ENCODE results near the gene DIS3L2.

DNA sequence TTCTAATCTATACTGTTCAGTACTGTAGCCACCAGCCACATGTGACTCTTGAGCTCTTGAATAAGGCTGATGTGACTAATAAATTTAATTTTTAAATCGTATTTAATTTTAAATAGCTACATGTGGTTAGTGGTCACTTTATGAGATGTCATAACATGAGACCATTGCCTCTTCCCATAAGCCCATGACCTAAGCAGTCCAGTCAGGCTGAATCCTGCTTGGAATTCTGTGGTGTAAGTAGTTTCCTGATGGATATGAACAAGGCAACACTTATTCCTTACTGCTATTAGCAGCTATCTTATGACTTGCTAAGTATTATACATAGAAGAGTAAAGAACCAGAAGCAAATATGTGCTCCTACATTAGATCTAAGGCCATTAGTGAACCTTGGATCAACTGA lies 150.0 kb downstream of the DIS3L2 start:
- TF ChIP-seq, protein P1, sequence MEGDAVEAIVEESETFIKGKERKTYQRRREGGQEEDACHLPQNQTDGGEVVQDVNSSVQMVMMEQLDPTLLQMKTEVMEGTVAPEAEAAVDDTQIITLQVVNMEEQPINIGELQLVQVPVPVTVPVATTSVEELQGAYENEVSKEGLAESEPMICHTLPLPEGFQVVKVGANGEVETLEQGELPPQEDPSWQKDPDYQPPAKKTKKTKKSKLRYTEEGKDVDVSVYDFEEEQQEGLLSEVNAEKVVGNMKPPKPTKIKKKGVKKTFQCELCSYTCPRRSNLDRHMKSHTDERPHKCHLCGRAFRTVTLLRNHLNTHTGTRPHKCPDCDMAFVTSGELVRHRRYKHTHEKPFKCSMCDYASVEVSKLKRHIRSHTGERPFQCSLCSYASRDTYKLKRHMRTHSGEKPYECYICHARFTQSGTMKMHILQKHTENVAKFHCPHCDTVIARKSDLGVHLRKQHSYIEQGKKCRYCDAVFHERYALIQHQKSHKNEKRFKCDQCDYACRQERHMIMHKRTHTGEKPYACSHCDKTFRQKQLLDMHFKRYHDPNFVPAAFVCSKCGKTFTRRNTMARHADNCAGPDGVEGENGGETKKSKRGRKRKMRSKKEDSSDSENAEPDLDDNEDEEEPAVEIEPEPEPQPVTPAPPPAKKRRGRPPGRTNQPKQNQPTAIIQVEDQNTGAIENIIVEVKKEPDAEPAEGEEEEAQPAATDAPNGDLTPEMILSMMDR (IDR thresholded peaks at IDR 0.05): no peak
- TF ChIP-seq POLR2A (IDR thresholded peaks at IDR 0.05): no peak
